ENCODE data around the gene SLAMF9. TPM values are rescaled to one million over a fixed set of nuclear protein-coding genes. Genes with fewer than 3 reads are reported as not detected.

SLAMF9 gene
- total RNA-seq, 2 experiments from 2014 or later, result not detected

GRCh38 chr1:159925719-159926078 lies 28.3 kb downstream of the SLAMF9 start:
- no peak for DNase-seq
- H3K9me3 Mint-ChIP-seq, result no peaks in the 10 kb centered on the region
- H3K4me3 Mint-ChIP-seq, result peak overlapping the region; percentile 92
- H3K36me3 Mint-ChIP-seq, result peaks cover 31% of the 10 kb centered on the region
- peak overlapping the region; percentile 98 for H3K27ac Mint-ChIP-seq
- H3K27me3 Mint-ChIP-seq, result no peaks in the 10 kb centered on the region
- H3K4me1 Mint-ChIP-seq, result peaks cover 33% of the 10 kb centered on the region

DNA sequence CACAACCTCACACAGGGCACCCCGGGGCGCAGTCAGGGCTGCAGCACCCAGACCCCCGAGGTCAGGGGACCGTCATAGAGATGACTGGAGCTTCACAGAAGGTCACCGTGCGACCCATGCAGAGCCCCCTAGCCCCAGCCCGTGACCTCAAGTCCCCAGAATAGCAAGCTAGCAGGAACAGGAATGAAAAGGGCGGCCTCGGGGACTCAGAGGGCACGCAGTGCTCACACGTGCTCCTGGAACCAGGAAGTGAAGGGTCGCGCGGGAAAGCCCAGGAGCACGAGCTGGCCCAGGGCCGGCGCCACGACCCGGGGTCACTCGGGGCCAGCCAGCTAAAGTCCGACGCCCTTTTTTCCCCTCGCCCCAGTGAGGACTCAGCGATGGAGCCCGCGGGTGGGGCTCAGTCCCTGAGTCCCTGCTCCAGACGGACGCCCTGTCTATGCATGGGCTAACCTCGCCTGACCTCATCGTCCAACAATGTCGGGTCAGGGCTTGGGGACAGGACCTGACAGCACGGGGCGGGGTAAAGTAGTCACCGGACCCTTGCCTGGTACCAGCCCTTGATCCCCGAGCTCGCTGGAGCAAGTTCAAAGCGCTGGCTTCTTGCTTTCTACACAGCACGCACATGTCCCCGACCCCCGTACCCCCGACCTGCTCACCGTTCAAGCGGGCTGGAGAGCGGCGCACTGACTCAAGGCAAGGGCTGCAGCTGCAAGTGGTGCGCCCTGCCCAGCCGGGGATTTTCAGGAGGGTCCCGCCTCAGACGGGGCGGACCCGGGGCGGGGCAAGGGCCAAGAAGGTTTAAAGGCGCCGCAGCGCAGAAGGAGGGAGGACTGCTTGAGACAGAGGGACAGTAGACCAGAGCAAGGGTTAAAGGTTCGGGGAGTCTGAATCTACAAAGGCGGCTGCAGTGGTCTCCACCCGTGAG lies 29.0 kb downstream of the SLAMF9 start, which contains the start of gene TAGLN2:
TSS of gene TAGLN2 (minus strand) at position 717 of the 928 bp plus-strand sequence. CDS start 4,998 bp downstream, outside the sequence.
- Mint-ChIP-seq H3K27ac (peak within 1 kb of the TSS; percentile 98), H3K9me3 (no peaks in the 10 kb centered on the region), H3K4me3 (peak within 1 kb of the TSS; percentile 92), H3K4me1 (peaks cover 38% of the 10 kb centered on the region), H3K27me3 (no peaks in the 10 kb centered on the region), H3K36me3 (peaks cover 37% of the 10 kb centered on the region)
- peak; percentile 93 for DNase-seq

- Mint-ChIP-seq H3K4me3 (peak overlapping the region; percentile 92), H3K27me3 (no peaks in the 10 kb centered on the region), H3K4me1 (peaks cover 42% of the 10 kb centered on the region), H3K27ac (peak overlapping the region; percentile 98), H3K36me3 (peaks cover 44% of the 10 kb centered on the region), H3K9me3 (no peaks in the 10 kb centered on the region)
- DNase-seq, result peak; percentile 76
Observed at GRCh38 chr1:159924025-159924790, 29.8 kb downstream of the SLAMF9 start.

GRCh38 chr1:159923203-159924024 lies 30.6 kb downstream of the SLAMF9 start:
- peak; percentile 86 for DNase-seq
- H3K27ac Mint-ChIP-seq, result peak overlapping the region; percentile 98
- peaks cover 49% of the 10 kb centered on the region for H3K36me3 Mint-ChIP-seq
- peaks cover 42% of the 10 kb centered on the region for H3K4me1 Mint-ChIP-seq
- H3K9me3 Mint-ChIP-seq, result no peaks in the 10 kb centered on the region
- peak overlapping the region; percentile 92 for H3K4me3 Mint-ChIP-seq
- no peaks in the 10 kb centered on the region for H3K27me3 Mint-ChIP-seq

- no peaks in the 10 kb centered on the region for H3K27me3 Mint-ChIP-seq
- peak overlapping the region; percentile 92 for H3K4me3 Mint-ChIP-seq
- DNase-seq, result no peak
Observed at GRCh38 chr1:159922511-159923202, 31.4 kb downstream of the SLAMF9 start.

GRCh38 chr1:159921700-159922504 lies 32.1 kb downstream of the SLAMF9 start:
- peaks cover 54% of the 10 kb centered on the region for H3K4me1 Mint-ChIP-seq
- DNase-seq, result peak; percentile 26
- H3K36me3 Mint-ChIP-seq, result peaks cover 59% of the 10 kb centered on the region
- no peaks in the 10 kb centered on the region for H3K9me3 Mint-ChIP-seq
- no peaks in the 10 kb centered on the region for H3K27me3 Mint-ChIP-seq
- peak overlapping the region; percentile 92 for H3K4me3 Mint-ChIP-seq
- peak overlapping the region; percentile 98 for H3K27ac Mint-ChIP-seq

More at GRCh38 chr1:159922511-159923202, 31.4 kb downstream of the SLAMF9 start:
- H3K27ac Mint-ChIP-seq, result peak overlapping the region; percentile 98
- peaks cover 56% of the 10 kb centered on the region for H3K36me3 Mint-ChIP-seq
- no peaks in the 10 kb centered on the region for H3K9me3 Mint-ChIP-seq
- H3K4me1 Mint-ChIP-seq, result peaks cover 50% of the 10 kb centered on the region

GRCh38 chr1:159921251-159921650 lies 32.8 kb downstream of the SLAMF9 start:
- Mint-ChIP-seq H3K9me3 (no peaks in the 10 kb centered on the region), H3K4me3 (peak overlapping the region; percentile 92), H3K27ac (peak overlapping the region; percentile 98), H3K27me3 (no peaks in the 10 kb centered on the region), H3K36me3 (peaks cover 59% of the 10 kb centered on the region), H3K4me1 (peaks cover 53% of the 10 kb centered on the region)
- DNase-seq, result no peak

GRCh38 chr1:159920651-159921050 lies 33.4 kb downstream of the SLAMF9 start:
- H3K27ac Mint-ChIP-seq, result peak overlapping the region; percentile 98
- peaks cover 59% of the 10 kb centered on the region for H3K36me3 Mint-ChIP-seq
- DNase-seq, result no peak
- H3K4me3 Mint-ChIP-seq, result peak overlapping the region; percentile 92
- H3K4me1 Mint-ChIP-seq, result peaks cover 47% of the 10 kb centered on the region
- no peaks in the 10 kb centered on the region for H3K27me3 Mint-ChIP-seq
- H3K9me3 Mint-ChIP-seq, result no peaks in the 10 kb centered on the region

DNA sequence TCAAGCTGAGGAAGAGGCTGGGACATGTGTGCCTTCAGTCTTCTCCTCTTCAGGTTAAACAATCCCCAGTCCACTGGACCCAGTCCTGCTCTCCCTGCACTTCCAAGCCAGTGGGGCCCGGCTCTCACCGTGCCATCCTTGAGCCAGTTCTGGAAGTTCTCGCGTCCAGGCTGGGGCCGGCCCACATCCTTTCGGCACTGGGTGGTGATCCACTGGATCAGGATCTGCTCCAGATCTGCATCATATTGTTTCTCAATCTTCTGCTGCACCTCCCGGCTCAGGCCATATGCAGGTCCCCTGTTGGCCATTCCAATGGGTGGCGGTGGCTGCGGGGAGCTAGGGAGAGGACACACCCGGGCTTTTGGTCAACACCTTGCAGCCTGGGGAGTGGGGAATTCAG lies 33.8 kb downstream of the SLAMF9 start:
- Mint-ChIP-seq H3K27ac (peak overlapping the region; percentile 98), H3K27me3 (no peaks in the 10 kb centered on the region), H3K36me3 (peaks cover 57% of the 10 kb centered on the region), H3K9me3 (no peaks in the 10 kb centered on the region), H3K4me3 (no peak overlapping the region), H3K4me1 (peaks cover 47% of the 10 kb centered on the region)
- DNase-seq, result no peak

DNA sequence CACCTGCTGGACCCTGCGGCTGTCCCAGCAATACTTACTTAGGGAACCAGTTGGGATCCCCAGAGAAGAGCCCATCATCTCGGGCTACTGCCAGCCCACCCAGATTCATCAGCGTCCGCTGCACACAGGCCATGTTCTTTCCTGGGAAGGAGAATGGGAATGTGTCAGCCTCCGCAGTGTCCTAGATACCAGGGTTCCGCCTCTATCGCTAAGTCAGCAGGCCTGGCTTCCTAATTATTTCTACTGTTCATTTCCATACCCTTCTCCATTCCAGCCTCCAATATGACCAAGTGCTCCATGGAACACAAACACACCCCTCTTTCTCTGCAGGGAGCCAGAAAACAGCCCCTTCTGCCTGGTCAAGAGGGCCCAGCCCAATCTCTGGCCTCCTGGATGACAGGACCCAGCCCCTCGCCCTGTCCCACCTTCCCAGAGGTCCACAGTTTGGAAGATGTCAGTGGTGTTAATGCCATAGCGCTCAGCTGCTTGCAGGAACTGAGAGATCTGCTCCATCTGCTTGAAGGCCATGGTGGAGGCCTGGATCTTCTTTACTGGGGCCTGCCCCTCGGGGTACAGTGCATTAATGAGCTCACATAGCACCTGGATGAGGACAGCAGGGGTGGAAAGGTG lies 34.7 kb downstream of the SLAMF9 start:
- H3K4me1 Mint-ChIP-seq, result peaks cover 51% of the 10 kb centered on the region
- no peaks in the 10 kb centered on the region for H3K9me3 Mint-ChIP-seq
- H3K27me3 Mint-ChIP-seq, result no peaks in the 10 kb centered on the region
- H3K36me3 Mint-ChIP-seq, result peaks cover 57% of the 10 kb centered on the region
- DNase-seq, result no peak
- no peak overlapping the region for H3K4me3 Mint-ChIP-seq
- peak overlapping the region; percentile 27 for H3K27ac Mint-ChIP-seq

- no peaks in the 10 kb centered on the region for H3K27me3 Mint-ChIP-seq
- H3K27ac Mint-ChIP-seq, result peak overlapping the region; percentile 40
- H3K36me3 Mint-ChIP-seq, result peaks cover 49% of the 10 kb centered on the region
- no peak for DNase-seq
- no peaks in the 10 kb centered on the region for H3K9me3 Mint-ChIP-seq
- H3K4me3 Mint-ChIP-seq, result no peak overlapping the region
- peaks cover 52% of the 10 kb centered on the region for H3K4me1 Mint-ChIP-seq
Observed at GRCh38 chr1:159918352-159919200, 35.5 kb downstream of the SLAMF9 start.

DNA sequence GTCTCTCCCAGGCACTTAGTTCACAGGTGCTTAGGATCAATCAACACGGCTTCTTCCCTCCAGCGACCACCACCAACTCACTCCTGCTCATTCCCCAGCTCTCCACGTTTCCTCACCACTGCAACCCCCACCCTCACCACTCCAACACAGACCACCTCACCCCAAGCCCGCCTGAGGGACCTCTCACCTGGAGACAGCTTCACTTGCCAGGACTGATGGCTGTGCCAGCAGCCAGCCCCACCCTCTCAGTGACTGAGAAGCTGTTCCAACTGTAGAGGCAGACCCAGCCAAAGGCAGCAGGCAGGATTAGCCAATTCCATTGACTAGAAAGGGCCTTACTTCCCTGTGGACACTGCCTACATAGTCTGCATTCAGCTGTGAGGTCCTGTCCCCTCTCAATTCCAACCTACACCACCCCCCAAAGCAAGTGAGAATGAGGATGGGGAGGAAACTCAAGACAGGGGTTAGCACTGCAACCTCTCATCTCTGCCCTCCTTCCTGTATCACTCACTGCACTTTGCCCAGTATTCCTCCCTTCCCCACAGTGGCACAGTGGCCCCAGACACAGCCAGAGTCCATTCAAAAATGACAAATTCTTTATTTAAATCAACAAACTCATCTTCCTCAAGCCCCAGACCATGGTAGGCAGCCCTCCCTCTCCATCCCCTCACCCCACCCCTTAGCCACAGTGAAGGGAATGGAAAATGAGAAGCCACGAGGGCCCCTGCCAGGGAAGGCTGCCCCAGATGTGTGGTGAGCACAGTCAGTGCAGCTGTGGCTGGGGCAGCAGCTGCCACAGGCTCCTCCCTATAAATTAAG lies 36.3 kb downstream of the SLAMF9 start:
- Mint-ChIP-seq H3K4me1 (peaks cover 54% of the 10 kb centered on the region), H3K36me3 (peaks cover 43% of the 10 kb centered on the region), H3K9me3 (no peaks in the 10 kb centered on the region), H3K4me3 (no peak overlapping the region), H3K27me3 (no peaks in the 10 kb centered on the region), H3K27ac (peak overlapping the region; percentile 40)
- DNase-seq, result no peak

Measured in activated naive CD8-positive, alpha-beta T cell treated with anti-CD3 and anti-CD28 coated beads for 36 hours (primary cell).